GM20431 (cell line): ENCODE data around the gene PDE4C.

Source experiments
- in situ Hi-C: fragments of 300-500 bp; cut with MseI, MboI; formaldehyde crosslinking; loops from one replicate; pipeline ENCODE4 v1.15.0; 2020; ENCODE audit warnings: low sequenced_read_pairs; ENCODE audit not compliant: unreplicated experiment

The PDE4C gene

GRCh38 chr19:18176367-18177310, 49.6 kb downstream of the PDE4C start:
- in situ Hi-C loops: no loop called here

GRCh38 chr19:18174983-18175382, 51.3 kb downstream of the PDE4C start:
- in situ Hi-C loops: no loop called here
